HG03558 (cell line): Measurements from ENCODE around the gene DCAF11.

Source experiments
- ATAC-seq: cut with Tn5 transposase; IDR thresholded peaks from one replicate; pipeline ENCODE4 v1.9.1; 2021; ENCODE audit warnings: moderate number of reproducible peaks; ENCODE audit not compliant: unreplicated experiment; ENCODE audit errors: extremely low read depth

DCAF11 gene

DNA sequence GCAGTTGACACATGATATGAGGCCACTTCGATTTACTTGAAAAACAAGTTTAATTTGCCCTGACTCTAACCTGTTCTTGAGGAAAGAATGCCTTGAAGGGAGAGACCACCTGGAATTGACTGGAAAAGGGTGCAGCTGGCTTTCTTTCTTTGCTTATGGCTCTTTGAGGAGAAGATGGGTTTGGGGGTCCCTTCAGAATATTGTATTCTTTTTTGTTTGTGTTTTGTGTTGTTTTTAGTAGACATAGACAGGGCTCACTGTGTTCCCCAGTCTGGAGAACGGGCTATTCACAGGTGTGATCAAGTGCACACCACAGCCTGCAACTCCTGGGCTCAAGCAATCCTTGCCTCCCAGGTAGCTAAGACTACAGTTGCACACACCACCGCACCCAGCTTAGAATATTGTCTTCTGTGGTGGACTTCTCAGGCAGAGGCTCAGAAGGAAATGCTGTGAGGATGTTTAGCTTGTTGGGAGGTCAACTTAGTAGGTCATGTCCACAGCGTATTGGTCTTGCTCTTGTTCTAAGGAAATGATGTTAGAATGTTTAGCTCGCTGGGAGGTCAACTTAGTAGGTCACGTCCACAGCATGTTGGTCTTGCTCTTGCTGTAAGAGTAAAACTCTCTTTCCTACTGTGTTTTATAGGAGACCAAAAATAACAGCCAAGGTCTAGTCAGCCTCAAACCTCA is 1.7 kb downstream of the DCAF11 start:
- no peak for ATAC-seq

DNA sequence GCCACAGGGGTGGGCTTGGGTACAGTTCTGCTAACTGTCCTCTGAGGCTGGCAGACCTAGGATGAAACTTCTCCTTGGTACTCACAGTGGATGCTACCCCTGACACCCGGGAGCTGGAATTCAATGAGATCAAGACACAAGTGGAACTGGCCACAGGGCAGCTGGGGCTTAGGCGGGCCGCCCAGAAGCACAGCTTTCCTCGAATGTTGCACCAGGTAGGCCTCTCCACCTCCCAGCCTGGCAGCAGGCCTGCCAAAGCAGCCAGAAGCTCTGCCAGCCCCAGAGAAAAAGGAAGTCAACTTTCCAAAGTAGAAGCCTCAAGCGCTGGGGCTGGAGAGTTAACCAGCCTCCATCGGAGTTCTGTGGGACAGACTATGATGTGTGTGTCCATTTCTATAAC is 2.6 kb downstream of the DCAF11 start:
- no peak for ATAC-seq

DNA sequence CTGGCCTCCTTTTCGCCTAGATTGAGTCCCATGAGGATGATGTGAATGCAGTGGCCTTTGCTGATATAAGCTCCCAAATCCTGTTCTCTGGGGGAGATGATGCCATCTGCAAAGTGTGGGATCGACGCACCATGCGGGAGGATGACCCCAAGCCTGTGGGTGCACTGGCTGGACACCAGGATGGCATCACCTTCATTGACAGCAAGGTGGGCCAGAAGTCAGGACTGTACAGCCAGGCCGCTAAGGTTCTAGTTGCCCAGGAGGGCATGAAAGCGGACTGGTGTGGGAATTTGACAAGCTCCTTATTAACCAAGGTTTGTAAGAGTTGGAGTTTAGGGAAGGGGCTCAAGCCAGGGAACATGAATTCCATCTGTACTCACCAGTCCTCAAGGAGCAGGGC is 5.1 kb downstream of the DCAF11 start:
- no peak for ATAC-seq

DNA sequence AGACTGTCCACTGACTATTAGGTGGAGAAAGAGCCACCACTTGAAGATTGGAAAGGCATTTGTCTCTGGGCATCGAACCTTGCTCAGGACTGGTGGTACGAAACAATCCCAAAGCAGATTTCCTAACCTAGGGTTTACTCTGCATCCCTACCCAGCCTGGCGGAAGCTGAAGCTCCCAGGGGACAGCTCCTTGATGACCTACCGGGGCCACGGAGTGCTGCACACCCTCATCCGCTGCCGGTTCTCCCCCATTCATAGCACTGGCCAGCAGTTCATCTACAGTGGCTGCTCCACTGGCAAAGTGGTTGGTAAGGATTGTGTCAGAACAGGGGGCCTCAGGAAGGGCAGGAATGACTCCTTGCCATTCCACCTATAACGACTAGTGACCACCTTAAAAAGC is 6.6 kb downstream of the DCAF11 start:
- ATAC-seq = no peak

DNA sequence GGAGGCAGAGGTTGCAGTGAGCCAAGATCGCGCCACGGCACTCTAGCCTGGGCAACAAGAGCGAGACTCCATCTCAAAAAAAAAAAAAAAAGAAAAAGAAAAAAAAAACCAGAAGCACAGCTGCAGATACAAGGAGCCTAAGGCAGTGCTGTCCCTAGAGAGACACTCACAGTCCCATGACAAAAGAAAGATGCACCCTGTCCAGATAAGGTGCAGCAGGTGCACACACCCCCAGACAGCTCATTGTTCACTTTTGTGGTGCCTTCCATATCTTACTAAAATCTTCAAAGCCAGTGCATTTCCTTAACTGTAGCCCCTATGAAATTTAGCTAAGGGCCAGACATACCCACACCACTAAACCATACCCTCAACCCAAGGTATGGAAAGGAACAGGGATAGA is 7.8 kb downstream of the DCAF11 start:
- ATAC-seq = no peak

DNA sequence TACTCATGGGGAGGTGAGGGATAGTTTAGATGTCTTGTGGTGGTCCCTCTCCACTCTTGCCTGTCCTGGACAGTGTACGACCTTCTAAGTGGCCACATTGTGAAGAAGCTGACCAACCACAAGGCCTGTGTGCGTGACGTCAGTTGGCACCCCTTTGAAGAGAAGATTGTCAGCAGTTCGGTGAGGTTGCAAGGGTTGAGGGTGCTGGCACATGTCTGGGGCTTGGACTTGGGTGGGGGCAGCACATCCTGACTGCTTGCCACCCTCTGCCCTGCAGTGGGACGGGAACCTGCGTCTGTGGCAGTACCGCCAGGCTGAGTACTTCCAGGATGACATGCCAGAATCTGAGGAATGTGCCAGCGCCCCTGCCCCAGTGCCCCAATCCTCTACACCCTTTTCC is 8.3 kb downstream of the DCAF11 start:
- no peak for ATAC-seq

DNA sequence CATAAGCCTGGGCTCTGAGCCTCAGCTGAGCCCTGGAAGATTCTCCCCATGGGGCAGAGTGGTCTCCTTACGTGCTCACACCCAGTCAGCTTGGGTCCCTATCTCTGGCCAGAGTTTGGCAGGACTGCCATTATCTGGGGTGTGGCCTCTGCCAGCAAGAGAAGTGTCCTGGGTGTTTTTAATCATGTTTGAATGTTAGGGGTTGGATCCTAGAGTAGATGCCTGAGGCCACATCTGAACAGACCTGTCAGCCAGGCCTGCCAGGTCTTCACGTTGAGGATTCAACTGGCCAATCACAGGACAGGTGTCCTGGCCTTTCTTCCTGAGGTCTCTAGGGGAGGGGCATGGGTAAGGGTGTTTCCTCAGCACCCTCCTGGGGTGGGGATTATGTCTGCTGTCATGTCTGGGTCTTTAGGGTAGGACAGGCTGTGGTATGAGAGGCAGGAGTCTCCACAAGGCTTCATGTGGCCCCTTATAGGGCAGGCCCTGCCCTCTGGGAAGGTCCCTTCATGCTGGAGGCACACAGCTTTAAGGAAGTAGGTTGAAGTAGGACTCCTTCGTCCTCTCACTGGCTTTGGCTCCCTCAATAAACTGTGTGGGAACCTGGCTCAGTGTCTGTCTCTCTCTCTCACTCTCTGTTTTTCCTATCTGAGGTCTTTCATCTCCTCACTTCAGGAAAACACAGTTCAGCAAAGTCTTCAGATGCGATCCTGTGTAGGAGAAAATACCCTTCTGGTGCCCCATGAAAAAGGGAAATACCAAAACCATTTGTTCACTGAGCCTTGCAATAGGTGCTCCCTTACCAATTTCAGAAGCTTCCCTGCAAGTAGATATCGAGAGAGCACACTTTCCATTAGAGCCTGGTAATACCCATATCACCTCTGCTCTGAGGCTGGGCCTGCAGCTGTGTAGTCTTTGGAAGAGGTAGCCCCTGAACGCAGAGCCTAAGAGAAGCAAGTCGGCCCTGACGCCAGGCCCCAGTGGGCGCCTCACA is 9.1 kb downstream of the DCAF11 start:
- no peak for ATAC-seq

DNA sequence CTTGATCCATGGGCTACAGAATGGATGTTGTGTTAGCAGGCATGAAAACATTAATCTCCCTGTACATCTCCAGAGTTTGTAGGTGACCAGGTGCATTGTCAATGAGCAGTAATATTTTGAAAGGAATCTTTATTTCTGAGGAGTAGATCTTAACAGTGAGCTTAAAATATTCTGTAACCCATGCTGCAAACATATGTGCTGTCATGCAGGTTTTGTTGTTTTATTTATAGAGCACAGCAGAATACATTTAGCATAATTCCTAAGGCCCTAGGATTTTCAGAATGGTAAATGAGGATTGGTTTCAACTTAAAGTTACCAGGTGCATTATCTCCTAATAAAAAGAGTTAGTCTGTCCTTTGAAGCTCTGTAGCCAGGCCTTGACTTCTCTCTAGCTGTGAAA is 12.4 kb downstream of the DCAF11 start:
- ATAC-seq = no peak

DNA sequence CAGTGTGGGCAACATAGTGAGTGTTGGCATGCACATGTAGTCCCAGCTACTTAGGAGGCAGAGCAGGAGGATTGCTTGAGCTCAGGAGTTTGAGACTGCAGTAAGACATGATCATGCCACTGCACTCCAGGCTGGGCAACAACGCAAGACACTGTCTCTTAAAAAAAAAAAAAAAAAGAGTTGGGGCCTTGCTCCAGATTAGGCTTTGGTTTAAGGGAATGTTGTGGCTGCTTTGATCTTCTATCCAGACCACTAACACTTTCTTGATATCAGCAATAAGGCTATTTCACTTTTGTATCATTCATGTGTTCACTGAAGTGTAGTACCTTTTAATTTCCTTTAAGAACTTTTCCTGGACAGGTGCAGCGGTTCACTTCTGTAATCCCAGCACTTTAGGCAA is 13.1 kb downstream of the DCAF11 start:
- ATAC-seq = no peak

DNA sequence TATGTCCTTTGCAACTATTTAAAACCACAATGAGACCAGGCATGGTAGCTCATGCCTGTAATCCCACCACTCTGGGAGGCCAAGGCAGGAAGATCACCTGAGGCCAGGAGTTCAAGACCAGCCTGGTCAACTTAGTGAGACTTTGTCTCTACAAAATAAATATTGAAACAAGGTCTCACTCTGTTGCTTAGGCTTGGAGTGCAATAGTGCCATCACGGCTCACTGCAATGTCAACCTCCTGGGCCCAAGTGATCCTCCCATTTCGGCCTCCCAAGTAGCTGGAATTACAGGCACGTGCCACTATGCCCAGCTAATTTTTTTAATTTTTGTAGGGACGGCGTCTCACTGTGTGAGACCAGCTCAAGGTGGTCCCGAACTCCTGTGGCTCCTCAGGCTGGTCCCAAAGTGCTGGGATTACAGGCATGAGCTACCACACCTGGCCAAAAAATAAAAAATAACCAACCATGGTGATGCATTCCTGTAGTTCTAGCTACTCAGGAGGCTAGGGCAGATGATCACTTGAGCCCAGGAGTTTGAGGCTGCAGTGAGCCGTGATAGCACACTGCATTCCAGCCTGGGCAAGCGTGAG is 14.9 kb downstream of the DCAF11 start:
- no peak for ATAC-seq

DNA sequence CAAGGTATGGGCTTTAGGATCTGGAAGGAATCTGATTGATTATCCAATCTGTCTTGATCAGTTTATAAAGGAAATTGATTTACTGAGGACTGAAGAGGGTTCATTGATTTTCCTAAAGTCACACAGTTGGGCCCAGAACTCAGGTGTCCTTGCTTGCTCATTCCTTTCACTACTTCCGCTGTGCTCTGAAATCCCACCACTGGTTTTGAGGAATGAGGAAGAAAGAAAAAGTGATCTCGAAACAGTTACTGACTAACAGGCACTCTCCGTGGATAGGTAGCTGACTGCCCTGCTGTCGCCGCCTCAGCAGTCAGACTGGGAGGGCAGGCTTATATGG is 15.8 kb downstream of the DCAF11 start, which contains the start of gene FITM1:
Gene FITM1, plus strand, starts transcription at position 280 of the 337 bp plus-strand sequence. CDS start 905 bp downstream, outside the sequence.
- ATAC-seq = no peak

DNA sequence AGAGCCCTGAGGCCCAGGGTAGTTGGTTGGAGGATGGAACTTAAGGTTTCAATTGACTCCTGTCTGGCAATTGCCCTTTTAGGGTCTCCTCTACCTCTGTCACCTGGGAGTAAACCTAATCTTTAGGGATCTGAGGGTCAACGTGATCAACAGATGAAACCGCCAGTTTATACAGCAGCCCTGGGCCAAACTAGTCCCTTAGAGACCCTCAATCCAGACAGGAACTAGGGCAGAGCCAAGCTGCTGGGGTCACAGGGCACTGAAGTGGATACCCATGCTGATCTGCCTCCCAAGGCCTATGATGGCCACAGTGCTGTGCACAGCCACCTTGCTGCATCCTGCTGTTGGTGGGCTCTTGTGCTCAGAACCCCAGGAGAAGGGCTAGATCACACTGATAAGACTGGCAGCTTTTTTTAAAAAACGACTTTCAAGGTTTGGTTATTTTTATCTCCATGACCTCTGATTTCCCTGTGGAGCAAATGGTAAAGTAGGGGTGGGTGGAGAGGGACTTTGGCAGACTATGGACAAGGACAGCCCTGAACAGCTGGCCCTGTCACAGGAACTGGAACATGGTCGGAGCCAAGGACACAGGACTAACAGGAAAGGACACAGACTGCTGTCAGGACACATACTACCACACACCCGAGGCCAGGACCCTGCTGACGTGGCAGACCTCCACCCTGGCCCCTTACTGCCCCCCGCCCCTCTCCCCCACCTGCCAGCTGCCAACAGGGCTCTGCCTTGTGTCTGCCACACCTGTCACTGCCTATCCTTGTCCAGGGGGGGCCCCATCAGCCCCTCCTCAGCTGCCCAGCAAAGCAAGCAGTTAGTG is 16.4 kb downstream of the DCAF11 start:
- ATAC-seq = no peak

DNA sequence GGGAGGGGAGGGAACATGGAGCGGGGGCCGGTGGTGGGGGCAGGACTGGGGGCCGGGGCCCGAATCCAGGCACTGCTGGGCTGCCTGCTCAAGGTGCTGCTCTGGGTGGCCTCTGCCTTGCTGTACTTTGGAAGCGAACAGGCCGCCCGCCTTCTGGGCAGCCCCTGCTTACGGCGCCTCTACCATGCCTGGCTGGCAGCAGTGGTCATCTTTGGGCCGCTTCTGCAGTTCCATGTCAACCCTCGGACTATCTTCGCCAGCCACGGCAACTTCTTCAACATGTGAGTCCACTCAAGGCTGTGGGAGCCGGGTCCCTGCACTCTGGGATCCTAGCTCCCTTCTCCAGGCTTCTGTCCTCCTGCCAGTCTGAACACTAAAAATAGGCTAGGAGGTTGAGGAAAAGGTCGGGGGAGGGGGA is 17.0 kb downstream of the DCAF11 start:
- ATAC-seq = no peak

DNA sequence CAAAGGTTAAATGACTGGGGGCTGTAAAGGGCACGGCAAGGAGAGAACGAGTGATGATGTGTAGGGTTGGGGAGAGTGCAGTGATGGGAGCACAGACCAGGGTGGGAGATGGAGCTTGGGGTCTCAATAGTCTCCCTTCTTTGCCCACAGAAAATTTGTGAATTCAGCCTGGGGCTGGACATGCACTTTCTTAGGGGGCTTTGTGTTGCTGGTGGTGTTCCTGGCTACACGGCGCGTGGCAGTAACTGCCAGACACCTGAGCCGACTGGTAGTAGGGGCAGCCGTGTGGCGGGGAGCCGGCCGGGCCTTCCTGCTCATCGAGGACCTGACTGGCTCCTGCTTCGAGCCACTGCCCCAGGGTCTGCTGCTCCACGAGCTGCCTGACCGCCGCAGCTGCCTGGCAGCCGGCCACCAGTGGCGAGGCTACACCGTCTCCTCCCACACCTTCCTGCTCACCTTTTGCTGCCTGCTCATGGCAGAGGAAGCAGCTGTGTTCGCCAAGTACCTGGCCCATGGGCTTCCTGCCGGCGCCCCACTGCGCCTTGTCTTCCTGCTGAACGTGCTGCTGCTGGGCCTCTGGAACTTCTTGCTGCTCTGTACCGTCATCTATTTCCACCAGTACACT is 17.6 kb downstream of the DCAF11 start:
- no peak for ATAC-seq

DNA sequence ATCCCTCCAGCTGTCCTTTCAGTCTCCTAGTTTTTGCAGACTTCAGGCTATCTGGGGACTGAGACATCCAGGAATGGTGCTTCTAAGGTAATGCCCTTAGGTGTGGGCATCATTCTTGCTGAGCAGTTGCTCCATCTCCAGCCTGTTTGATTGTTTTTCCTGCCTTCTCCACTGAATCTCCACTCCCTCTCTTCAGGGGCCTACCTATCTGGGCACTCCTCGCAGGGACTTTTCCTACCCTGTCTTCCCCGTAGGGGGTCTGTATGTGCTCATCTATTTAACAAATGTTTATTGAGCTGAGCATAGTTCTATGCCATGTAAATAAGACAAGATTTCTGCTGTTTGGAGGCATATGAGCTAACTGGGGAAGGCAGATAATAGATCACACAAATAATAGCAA is 18.4 kb downstream of the DCAF11 start:
- ATAC-seq = no peak

DNA sequence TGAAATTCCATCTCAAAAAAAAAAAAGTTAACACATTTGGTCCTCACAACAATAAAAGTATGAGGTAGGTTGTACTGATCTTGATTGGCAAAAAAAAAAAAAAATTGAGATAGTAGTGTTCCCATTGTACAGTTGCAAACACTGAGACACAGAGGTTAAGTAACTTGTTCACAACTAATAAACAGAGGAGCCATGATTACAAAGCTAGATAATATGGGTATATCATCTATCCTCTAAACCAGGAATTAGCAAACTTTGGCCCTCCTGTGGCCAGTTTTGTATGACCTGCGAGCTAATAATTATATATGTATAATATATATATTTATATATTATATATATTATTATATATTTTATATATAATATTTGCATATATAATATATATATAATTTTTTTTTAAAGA is 19.2 kb downstream of the DCAF11 start:
- no peak for ATAC-seq

DNA sequence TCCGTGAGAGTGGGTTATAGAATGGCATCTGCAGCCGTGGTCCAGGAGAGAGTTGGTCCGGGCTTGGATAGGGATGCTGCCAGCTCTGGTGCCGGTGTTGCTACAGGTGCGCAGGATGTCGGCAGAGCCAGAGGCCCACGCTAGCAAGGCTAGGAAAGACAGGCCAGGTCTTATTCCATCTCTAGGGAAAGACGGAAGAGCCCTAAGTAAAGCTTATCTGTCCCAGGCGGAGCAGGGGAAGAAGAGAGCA is 20.9 kb downstream of the DCAF11 start:
- peak; percentile 4 for ATAC-seq

DNA sequence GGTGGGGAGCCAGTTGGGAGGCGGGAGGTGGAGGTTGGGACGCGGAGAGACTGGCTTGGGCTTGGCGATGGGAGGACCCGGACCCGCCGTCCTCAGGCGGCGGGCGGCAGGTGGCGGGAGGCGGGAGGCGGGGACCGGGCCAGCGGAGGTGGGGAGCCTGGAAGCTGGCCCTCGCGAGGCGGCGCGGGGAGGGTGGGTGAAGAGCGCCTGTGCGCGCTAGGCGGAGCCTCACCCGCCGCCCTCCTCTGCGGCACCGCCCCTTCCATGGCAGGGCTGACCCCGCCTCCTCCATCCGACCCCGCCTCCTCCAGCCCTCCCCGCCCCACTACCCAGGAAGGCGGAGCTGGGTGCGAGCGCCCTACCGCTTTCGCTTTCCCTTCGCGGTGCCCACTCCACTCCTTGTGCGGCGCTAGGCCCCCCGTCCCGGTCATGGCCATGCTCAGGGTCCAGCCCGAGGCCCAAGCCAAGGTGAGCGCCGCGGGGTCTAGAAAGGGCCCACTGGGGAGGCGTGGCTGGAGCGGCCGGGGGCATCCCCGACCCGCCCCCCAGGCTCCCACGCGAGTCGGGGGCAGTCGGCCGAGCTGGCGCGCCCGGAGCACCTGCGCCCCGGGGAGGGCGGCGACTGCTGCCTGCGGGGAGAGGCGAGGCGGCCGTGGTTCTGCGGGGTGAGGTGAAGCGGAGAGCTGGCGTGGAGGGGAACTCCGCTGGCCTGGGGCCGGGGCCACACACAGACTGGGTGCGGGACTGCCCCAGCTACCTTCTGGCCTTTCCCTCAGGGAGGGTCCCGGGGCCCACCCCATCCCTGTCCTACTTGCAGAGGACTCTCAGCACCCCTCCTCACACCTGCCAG is 21.5 kb downstream of the DCAF11 start, which contains the start of gene PSME1:
Gene PSME1, plus strand, starts transcription at position 361 of the 850 bp plus-strand sequence. Its CDS starts 69 bp downstream, at position 430.
- ATAC-seq = peak; percentile 71
